Measurements from ENCODE around the gene CD300LF.

Gene CD300LF

DNA sequence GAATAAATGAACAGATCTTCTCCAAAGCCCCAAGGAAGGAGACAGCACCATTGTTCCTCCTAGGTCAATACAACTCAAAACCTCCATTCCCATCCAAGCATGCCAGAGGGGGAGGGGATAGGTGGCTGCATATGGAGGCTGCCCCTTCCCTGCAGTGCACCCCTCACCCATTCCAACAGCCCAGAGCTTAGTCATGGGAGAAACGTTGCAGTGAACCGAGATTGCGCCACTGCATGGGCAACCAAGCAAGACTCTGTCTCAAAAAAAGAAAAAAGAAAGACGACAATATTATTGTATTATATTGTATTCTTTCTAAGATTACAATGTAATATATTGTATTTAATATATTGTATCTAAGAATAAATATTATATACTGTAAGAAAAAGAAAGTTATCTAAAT lies 52.8 kb downstream of the CD300LF start:
- in situ Hi-C loops (cut with HindIII; ENCODE audit: low sequenced_read_pairs), result no loop called here
- no peak for DNase-seq (ENCODE audit: low read depth)

DNA sequence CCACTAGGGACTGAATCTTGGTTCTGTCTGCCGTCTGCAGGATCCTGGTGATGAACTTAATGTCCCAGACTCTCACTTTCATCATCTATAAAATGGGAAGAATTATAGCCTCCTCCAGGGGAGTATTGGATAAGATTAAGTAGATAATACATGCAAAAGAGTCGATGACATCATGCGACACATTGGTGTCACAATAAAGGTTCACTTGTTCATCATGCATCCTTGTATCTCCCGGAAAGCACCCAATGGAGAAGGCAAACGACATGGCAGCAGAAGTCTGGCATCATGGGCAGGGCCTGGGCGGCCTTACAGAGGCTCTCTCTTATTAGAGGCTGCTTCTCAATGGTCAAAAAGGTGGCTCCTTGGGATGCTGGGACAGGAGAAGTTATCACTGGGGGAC lies 54.1 kb downstream of the CD300LF start:
- TF ChIP-seq, protein P1, sequence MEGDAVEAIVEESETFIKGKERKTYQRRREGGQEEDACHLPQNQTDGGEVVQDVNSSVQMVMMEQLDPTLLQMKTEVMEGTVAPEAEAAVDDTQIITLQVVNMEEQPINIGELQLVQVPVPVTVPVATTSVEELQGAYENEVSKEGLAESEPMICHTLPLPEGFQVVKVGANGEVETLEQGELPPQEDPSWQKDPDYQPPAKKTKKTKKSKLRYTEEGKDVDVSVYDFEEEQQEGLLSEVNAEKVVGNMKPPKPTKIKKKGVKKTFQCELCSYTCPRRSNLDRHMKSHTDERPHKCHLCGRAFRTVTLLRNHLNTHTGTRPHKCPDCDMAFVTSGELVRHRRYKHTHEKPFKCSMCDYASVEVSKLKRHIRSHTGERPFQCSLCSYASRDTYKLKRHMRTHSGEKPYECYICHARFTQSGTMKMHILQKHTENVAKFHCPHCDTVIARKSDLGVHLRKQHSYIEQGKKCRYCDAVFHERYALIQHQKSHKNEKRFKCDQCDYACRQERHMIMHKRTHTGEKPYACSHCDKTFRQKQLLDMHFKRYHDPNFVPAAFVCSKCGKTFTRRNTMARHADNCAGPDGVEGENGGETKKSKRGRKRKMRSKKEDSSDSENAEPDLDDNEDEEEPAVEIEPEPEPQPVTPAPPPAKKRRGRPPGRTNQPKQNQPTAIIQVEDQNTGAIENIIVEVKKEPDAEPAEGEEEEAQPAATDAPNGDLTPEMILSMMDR (IDR thresholded peaks at IDR 0.05; ENCODE audit: low read depth, low read length, missing control alignments), result no peak
- in situ Hi-C loops (cut with HindIII; ENCODE audit: low sequenced_read_pairs), result no loop called here
- H3K4me3 ChIP-seq (ENCODE audit: low read depth, low read length), result no peak overlapping the region
- no peak for DNase-seq (ENCODE audit: low read depth)

More for the DNA sequence above, 52.8 kb downstream of the CD300LF start:
- no peak overlapping the region for H3K4me3 ChIP-seq (ENCODE audit: low read depth, low read length)
- TF ChIP-seq, protein P1 (IDR thresholded peaks at IDR 0.05; ENCODE audit: low read depth, low read length, missing control alignments), result no peak

DNA sequence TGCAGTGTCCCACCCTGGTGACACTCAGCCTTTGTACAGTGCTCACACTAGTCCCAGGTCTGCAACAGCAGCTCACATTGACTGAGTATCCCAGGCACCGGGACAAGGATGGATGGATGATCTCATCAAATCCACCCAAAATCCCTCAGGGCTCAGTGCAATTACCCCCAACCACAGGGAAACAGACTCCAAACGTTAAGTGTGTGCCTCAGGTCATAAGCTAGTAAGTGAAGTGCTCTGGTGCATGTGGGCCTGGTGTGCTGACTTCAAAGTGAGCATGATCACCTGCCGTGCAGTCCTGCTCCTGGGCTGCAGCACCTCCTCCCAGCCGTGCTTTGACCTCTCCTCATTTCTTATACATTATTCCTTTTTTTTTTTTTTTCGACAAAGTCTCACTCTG lies 58.0 kb downstream of the CD300LF start:
- H3K4me3 ChIP-seq (ENCODE audit: low read depth, low read length), result no peak overlapping the region
- DNase-seq (ENCODE audit: low read depth), result no peak
- TF ChIP-seq, protein P1 (IDR thresholded peaks at IDR 0.05; ENCODE audit: low read depth, low read length, missing control alignments), result no peak
- in situ Hi-C loops (cut with HindIII; ENCODE audit: low sequenced_read_pairs), result no loop called here

DNA sequence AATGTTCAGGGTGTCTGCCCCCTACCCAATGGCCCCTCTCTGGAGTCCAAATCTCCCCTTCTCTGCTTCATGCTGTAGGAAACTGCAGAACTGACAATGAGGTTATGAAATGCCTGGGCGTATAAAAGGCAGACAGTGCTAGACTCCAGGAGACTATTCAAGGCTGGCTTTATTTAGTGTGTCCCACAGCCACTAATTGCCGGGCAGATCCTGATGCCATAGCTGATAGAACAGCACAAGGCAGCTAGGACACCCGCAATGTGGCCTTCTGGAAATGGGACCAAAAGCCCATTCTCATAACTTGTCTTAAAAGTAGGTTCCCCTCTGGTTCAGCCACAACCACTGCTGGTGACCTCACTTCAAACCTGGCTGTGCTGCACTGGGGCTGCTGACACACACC lies 60.7 kb downstream of the CD300LF start:
- no peak for DNase-seq (ENCODE audit: low read depth)
- no peak overlapping the region for H3K4me3 ChIP-seq (ENCODE audit: low read depth, low read length)
- TF ChIP-seq, protein P1 (IDR thresholded peaks at IDR 0.05; ENCODE audit: low read depth, low read length, missing control alignments), result no peak
- in situ Hi-C loops (cut with HindIII; ENCODE audit: low sequenced_read_pairs), result no loop called here

DNA sequence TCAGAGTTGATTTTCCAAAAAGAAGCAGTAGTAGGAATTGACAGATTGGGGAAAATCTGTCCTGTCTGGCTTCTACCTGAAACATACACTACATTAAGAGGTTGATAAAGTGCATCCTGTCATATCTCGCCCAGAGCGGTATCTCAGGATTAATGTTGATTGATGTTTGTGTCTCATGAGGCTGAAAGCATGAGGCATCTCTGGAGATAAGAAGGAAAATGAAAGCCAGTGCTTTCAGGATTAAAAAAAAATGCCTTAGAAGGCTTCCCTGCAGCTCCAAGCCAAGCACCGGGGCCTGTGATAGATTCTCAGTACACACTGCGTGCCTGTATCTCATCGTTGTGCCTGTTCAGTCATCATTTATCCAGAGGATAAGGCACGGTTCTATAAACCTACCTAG lies 62.8 kb downstream of the CD300LF start:
- TF ChIP-seq, protein P1 (IDR thresholded peaks at IDR 0.05; ENCODE audit: low read depth, low read length, missing control alignments), result no peak

DNA sequence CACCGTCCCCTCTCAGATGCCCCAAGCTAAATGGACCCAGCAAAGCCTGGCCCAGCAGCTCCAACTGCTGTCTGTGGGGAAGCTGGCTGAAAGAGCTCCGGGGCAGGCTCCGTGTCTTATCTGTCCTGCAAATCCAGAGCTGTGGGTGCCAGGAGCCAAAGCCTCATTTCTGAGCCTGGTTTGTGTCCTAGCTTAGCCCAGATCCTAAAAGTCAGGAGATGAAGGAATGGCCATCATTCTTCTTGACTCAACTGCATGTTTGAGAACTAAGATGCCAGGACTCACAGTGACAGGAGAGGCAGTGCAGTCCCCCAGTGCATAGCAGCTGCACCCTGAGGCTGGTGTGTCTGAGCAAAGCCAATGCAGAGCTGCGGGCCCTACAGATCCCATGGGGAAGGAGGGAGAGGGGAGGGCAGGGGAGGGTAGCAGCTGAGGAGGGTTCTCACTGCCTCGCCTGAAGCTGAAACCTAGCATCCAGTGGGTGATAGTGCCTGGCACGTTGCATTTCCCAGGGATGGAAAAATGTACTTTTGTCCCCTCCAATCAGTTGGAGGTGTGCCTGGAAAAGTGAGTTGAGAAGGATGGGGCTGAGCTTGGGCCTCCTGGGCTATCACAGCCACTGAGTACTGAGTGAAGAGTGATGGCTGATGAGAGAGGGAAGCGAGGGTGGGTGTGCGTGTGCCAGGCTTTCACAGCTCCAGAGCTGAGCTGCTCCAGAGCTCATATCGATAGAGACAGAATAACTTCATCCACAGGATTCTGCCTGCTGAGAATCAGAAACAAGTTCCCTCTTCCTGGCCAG lies 64.7 kb downstream of the CD300LF start:
- TF ChIP-seq, protein P1 (IDR thresholded peaks at IDR 0.05; ENCODE audit: low read depth, low read length, missing control alignments), result no peak
- no peak overlapping the region for H3K4me3 ChIP-seq (ENCODE audit: low read depth, low read length)
- DNase-seq (ENCODE audit: low read depth), result no peak
- in situ Hi-C loops (cut with HindIII; ENCODE audit: low sequenced_read_pairs), result no loop called here

More for the DNA sequence above, 62.8 kb downstream of the CD300LF start:
- in situ Hi-C loops (cut with HindIII; ENCODE audit: low sequenced_read_pairs), result no loop called here
- no peak overlapping the region for H3K4me3 ChIP-seq (ENCODE audit: low read depth, low read length)
- no peak for DNase-seq (ENCODE audit: low read depth)

Data from astrocyte of the cerebellum (primary cell).